HepG2 (cell line): Measurements from ENCODE around the gene CDC37. TPM values are rescaled to one million over a fixed set of nuclear protein-coding genes. Genes with fewer than 3 reads are reported as not detected.
A peak's percentile ranks its signal among the peaks of the same experiment; 100 is the strongest.

ENCODE experiments used
- ADNP ChIP-seq: sonication (generic); formaldehyde crosslinking; IDR thresholded peaks from 2 replicates; pipeline ENCODE4 v1.4.0; 2020; ENCODE audit warnings: missing genetic modification reagents
- ATAD3A ChIP-seq: sonication (generic); formaldehyde crosslinking; IDR thresholded peaks from 2 replicates; pipeline ENCODE4 v1.4.0; 2020; ENCODE audit warnings: missing genetic modification reagents
- E2F1 ChIP-seq: sonication (generic); formaldehyde crosslinking; IDR thresholded peaks from 2 replicates; pipeline ENCODE4 v1.5.0; 2020; ENCODE audit warnings: missing genetic modification reagents
- ETV5 ChIP-seq: IDR thresholded peaks from 2 replicates; pipeline ENCODE4 v1.6.1; 2018; ENCODE audit warnings: missing biosample characterization, missing genetic modification reagents, inconsistent platforms, borderline replicate concordance
- GPN1 ChIP-seq: sonication (generic); formaldehyde crosslinking; IDR thresholded peaks from 2 replicates; pipeline ENCODE4 v1.5.1; 2020; ENCODE audit warnings: missing genetic modification reagents, borderline replicate concordance
- HNRNPLL ChIP-seq: fragments of 200-400 bp; formaldehyde crosslinking; IDR thresholded peaks from 2 replicates; pipeline ENCODE4 v1.6.1; 2017; ENCODE audit warnings: mild to moderate bottlenecking, low read depth, low read length; ENCODE audit not compliant: poor library complexity, severe bottlenecking
- KAT8 ChIP-seq: IDR thresholded peaks from 2 replicates; pipeline ENCODE4 v1.6.1; 2016; ENCODE audit warnings: missing genetic modification reagents, missing compliant biosample characterization
- MBD4 ChIP-seq: IDR thresholded peaks from 2 replicates; pipeline ENCODE4 v1.6.1; 2012; ENCODE audit warnings: low read length, inconsistent platforms, borderline replicate concordance
- NCOA1 ChIP-seq: sonication (generic); formaldehyde crosslinking; IDR thresholded peaks from 2 replicates; pipeline ENCODE4 v1.9.0; 2021; ENCODE audit warnings: missing genetic modification reagents
- NFE2L2 ChIP-seq: fragments of 150-350 bp; IDR thresholded peaks from 2 replicates; pipeline ENCODE4 v1.6.1; 2014; ENCODE audit warnings: low read length
- PHF20 ChIP-seq: sonication (generic); formaldehyde crosslinking; IDR thresholded peaks from 2 replicates; pipeline ENCODE4 v1.5.0; 2020; ENCODE audit warnings: mild to moderate bottlenecking, missing genetic modification reagents
- PLRG1 ChIP-seq: fragments of 450-650 bp; conservative IDR thresholded peaks from 2 replicates; pipeline ENCODE4 v1.6.1; 2016
- RXRA ChIP-seq: sonication (generic); formaldehyde crosslinking; IDR thresholded peaks from 2 replicates; pipeline ENCODE4 v1.5.1; 2020; ENCODE audit warnings: missing genetic modification reagents
- SCMH1 ChIP-seq: sonication (generic); formaldehyde crosslinking; IDR thresholded peaks from 2 replicates; pipeline ENCODE4 v1.9.0; 2021; ENCODE audit warnings: missing genetic modification reagents, mild to moderate bottlenecking, borderline replicate concordance
- SNRNP70 ChIP-seq: fragments of 200-400 bp; formaldehyde crosslinking; IDR thresholded peaks from 2 replicates; pipeline ENCODE4 v1.6.1; 2017; ENCODE audit warnings: mild to moderate bottlenecking, low read depth, low read length, moderate library complexity
- TBX2 ChIP-seq: sonication (generic); formaldehyde crosslinking; IDR thresholded peaks from 2 replicates; pipeline ENCODE4 v1.5.0; 2020; ENCODE audit warnings: missing genetic modification reagents, mild to moderate bottlenecking, borderline replicate concordance
- ZBTB1 ChIP-seq: sonication (generic); formaldehyde crosslinking; IDR thresholded peaks from 2 replicates; pipeline ENCODE4 v1.4.0; 2020; ENCODE audit warnings: missing genetic modification reagents, borderline replicate concordance
- ZNF24 ChIP-seq: fragments of 450-650 bp; IDR thresholded peaks from 2 replicates; pipeline ENCODE4 v1.6.1; 2017; ENCODE audit warnings: antibody characterized with exemption, mild to moderate bottlenecking
- ZNF446 ChIP-seq: sonication (generic); formaldehyde crosslinking; IDR thresholded peaks from 2 replicates; pipeline ENCODE4 v1.5.0; 2020; ENCODE audit warnings: mild to moderate bottlenecking, missing genetic modification reagents
- ZNF484 ChIP-seq: sonication (generic); formaldehyde crosslinking; IDR thresholded peaks from 2 replicates; pipeline ENCODE4 v1.5.1; 2020; ENCODE audit warnings: mild to moderate bottlenecking, low read depth, missing genetic modification reagents, borderline replicate concordance
- ZNF615 ChIP-seq: sonication (generic); formaldehyde crosslinking; IDR thresholded peaks from 2 replicates; pipeline ENCODE4 v1.5.0; 2020; ENCODE audit warnings: mild to moderate bottlenecking, missing genetic modification reagents, borderline replicate concordance
- ZNF777 ChIP-seq: sonication (generic); formaldehyde crosslinking; IDR thresholded peaks from 2 replicates; pipeline ENCODE4 v1.4.0; 2020; ENCODE audit warnings: missing genetic modification reagents
- ZNF788 ChIP-seq: sonication (generic); formaldehyde crosslinking; IDR thresholded peaks from 2 replicates; pipeline ENCODE4 v1.5.0; 2020; ENCODE audit warnings: mild to moderate bottlenecking, missing genetic modification reagents, borderline replicate concordance
- ZUFSP ChIP-seq: sonication (generic); formaldehyde crosslinking; IDR thresholded peaks from 2 replicates; pipeline ENCODE4 v1.9.0; 2021; ENCODE audit warnings: missing genetic modification reagents, mild to moderate bottlenecking, borderline replicate concordance
- polyA plus RNA-seq, 8 experiments: library from polyadenylated mRNA; depleted of rRNA in 3 of 8; stranded (reverse) in 7 of 8; unstranded in 1 of 8; fragments of >200 nt; fragmentation: Illumina TruSeq in 4 of 8; extraction: Trizol in 4 of 8; gene quantifications; 2 replicates each; pipeline versions ENCODE4 v1.2.1 to v1.2.3, GENCODE V29; 2011 to 2016; ENCODE audit warnings: low read depth in 4 of 8, missing spikeins in 1 of 8, mixed read lengths in 1 of 8; ENCODE audit not compliant: insufficient read depth in 1 of 8
- total RNA-seq, 5 experiments: library from RNA; depleted of rRNA; stranded (reverse); fragments of >200 nt; fragmentation: Illumina TruSeq; extraction: Trizol; gene quantifications; 2 replicates each; pipeline ENCODE4 v1.2.3, GENCODE V29; 2016; ENCODE audit warnings: low read depth in 1 of 5
- TF ChIP-seq, protein P1 (sequence below): sonication (generic); formaldehyde crosslinking; IDR thresholded peaks from 2 replicates; pipeline ENCODE4 v1.5.0; 2020; ENCODE audit warnings: missing genetic modification reagents, mild to moderate bottlenecking, borderline replicate concordance
- TF ChIP-seq, protein P2 (sequence below): sonication (generic); formaldehyde crosslinking; IDR thresholded peaks from 2 replicates; pipeline ENCODE4 v1.5.1; 2020; ENCODE audit warnings: missing genetic modification reagents, mild to moderate bottlenecking, borderline replicate concordance

Gene CDC37
- total and polyA plus RNA-seq, 2 of the 13 experiments (the other 11 are each of a cell fraction or from before 2014, with no cell fraction given) = 158 to 177 TPM

DNA sequence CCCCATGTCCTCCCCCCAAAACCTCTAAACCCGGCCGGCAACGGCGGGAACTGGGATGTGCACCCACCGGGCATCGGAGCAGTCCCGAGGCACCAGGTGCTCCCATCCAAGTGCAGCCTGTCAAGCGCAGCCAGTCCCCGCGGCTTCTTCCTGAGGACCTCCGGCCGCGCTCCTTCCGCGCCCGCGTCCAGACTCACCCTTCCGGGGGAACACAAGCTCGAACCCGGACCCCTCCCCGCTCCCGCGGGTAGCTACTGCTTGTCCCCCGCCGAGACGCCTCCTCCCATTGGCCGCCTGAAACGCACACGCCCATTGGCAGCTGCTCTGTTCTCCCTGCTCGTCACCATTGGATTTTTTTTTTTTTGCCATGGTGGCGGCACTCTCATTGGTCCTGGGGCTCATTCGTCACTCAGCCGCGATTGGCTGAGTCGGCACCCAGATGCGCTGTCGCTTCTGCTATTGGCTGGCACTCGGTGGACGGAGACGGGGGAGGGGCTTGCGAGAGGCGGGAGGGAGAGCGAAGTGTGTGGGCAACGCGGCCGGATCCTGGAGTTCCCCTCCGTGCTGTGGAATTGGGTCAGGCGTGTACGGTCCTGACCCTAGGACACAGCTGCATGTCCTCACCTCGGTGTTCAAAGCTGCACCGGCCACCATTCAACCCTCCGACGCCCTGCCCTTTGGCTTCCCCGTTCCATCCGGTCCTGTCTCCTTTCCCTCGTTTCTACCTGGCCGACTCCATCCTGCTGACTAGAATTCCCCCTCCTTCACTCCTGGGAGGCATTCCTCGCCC, 22.8 kb downstream of the CDC37 start, which contains the start of gene TYK2 (continued):
- no peak for TF ChIP-seq SCMH1 (CRISPR knock-in tag)
- TF ChIP-seq PLRG1 = no peak
- TF ChIP-seq, protein P1, sequence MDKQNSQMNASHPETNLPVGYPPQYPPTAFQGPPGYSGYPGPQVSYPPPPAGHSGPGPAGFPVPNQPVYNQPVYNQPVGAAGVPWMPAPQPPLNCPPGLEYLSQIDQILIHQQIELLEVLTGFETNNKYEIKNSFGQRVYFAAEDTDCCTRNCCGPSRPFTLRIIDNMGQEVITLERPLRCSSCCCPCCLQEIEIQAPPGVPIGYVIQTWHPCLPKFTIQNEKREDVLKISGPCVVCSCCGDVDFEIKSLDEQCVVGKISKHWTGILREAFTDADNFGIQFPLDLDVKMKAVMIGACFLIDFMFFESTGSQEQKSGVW (CRISPR knock-in tag) = no peak
- no peak for TF ChIP-seq ADNP (CRISPR knock-in tag)
- no peak for TF ChIP-seq GPN1 (CRISPR knock-in tag)
- no peak for TF ChIP-seq ZBTB1 (CRISPR knock-in tag)
- TF ChIP-seq, protein P2, sequence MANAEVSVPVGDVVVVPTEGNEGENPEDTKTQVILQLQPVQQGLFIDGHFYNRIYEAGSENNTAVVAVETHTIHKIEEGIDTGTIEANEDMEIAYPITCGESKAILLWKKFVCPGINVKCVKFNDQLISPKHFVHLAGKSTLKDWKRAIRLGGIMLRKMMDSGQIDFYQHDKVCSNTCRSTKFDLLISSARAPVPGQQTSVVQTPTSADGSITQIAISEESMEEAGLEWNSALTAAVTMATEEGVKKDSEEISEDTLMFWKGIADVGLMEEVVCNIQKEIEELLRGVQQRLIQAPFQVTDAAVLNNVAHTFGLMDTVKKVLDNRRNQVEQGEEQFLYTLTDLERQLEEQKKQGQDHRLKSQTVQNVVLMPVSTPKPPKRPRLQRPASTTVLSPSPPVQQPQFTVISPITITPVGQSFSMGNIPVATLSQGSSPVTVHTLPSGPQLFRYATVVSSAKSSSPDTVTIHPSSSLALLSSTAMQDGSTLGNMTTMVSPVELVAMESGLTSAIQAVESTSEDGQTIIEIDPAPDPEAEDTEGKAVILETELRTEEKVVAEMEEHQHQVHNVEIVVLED (CRISPR knock-in tag) = peak; percentile 38
- peak; percentile 36; the same call in 1 of the 2 replicates for TF ChIP-seq ZNF777
- peak; percentile 98 for TF ChIP-seq KAT8 (CRISPR knock-in tag)
- peak; percentile 45 for TF ChIP-seq RXRA (CRISPR knock-in tag)
- TF ChIP-seq ETV5 (CRISPR knock-in tag) = peak; percentile 80; the same call in 1 of the 2 replicates
- no peak; the same call in 1 of the 2 replicates for TF ChIP-seq ZNF446 (CRISPR knock-in tag)
- TF ChIP-seq ZNF24 = no peak
- TF ChIP-seq TBX2 (CRISPR knock-in tag) = peak; percentile 67
- no peak; the same call in 1 of the 2 replicates for TF ChIP-seq ZNF788 (CRISPR knock-in tag)
- TF ChIP-seq SNRNP70 = no peak
- TF ChIP-seq E2F1 (CRISPR knock-in tag) = peak; percentile 85
- no peak for TF ChIP-seq MBD4
- TF ChIP-seq NFE2L2 = no peak
- peak; percentile 55 for TF ChIP-seq HNRNPLL
- peak; percentile 91 for TF ChIP-seq PHF20 (CRISPR knock-in tag)
- no peak for TF ChIP-seq ZNF484 (CRISPR knock-in tag)
- no peak for TF ChIP-seq ATAD3A (CRISPR knock-in tag)
- TF ChIP-seq NCOA1 (CRISPR knock-in tag) = no peak; the same call in 1 of the 2 replicates
- no peak for TF ChIP-seq ZUFSP (CRISPR knock-in tag)
- TF ChIP-seq ZNF615 (CRISPR knock-in tag) = no peak
